22Rv1 (cell line): ENCODE data around the gene FANCC.

Source experiments
- ZFX ChIP-seq: fragments of 450-650 bp; IDR thresholded peaks from 2 replicates; pipeline ENCODE4 v1.6.1; 2017; ENCODE audit warnings: antibody characterized with exemption, borderline replicate concordance
- TF ChIP-seq, protein P1 (sequence below): fragments of 450-650 bp; IDR thresholded peaks from 2 replicates; pipeline ENCODE4 v1.5.1; 2017; ENCODE audit warnings: mild to moderate bottlenecking

DNA sequence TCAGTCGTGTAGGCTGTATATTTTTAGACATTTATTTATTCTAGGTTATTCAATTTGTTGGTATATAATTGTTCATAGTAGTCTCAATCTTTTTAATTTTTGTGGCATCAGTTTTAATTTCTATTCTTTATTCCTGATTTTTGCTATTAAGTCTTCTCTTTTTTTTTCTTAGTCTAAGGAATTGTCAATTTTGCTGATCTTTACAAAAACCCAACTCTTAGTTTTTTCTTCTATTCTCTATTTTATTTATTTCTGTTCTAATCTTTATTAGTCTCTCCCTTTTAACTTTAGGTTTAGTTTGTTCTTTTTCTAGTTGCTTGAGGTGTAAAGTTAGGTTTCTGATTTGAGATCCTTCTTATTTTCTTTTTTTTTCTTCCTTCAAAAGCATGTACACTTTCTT, 152.5 kb downstream of the FANCC start:
- TF ChIP-seq, protein P1, sequence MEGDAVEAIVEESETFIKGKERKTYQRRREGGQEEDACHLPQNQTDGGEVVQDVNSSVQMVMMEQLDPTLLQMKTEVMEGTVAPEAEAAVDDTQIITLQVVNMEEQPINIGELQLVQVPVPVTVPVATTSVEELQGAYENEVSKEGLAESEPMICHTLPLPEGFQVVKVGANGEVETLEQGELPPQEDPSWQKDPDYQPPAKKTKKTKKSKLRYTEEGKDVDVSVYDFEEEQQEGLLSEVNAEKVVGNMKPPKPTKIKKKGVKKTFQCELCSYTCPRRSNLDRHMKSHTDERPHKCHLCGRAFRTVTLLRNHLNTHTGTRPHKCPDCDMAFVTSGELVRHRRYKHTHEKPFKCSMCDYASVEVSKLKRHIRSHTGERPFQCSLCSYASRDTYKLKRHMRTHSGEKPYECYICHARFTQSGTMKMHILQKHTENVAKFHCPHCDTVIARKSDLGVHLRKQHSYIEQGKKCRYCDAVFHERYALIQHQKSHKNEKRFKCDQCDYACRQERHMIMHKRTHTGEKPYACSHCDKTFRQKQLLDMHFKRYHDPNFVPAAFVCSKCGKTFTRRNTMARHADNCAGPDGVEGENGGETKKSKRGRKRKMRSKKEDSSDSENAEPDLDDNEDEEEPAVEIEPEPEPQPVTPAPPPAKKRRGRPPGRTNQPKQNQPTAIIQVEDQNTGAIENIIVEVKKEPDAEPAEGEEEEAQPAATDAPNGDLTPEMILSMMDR: no peak
- no peak for TF ChIP-seq ZFX
